Stimulated activated CD4-positive, alpha-beta T cell treated with anti-CD3 and anti-CD28 coated beads, Interleukin-4, amount 100 ng/mL, for 48 hours (primary cell): ENCODE results near the gene CARD8.

Experiments used
- DNase-seq, 2 donors: peaks; one replicate each; pipeline ENCODE4 v3.0.0-alpha.2; 2020; ENCODE audit warnings: low read depth in 2 of 2

CARD8 gene

GRCh38 chr19:48213959-48214358, 41.8 kb downstream of the CARD8 start:
- DNase-seq = no peak

- no peak for DNase-seq
Observed at GRCh38 chr19:48210005-48210404, 45.7 kb downstream of the CARD8 start.

- no peak for DNase-seq
Observed at GRCh38 chr19:48206397-48207093, 49.2 kb downstream of the CARD8 start.

- DNase-seq = peak; percentile 87 to 92
Observed at GRCh38 chr19:48203794-48204628, 51.7 kb downstream of the CARD8 start.

- DNase-seq = no peak
Observed at GRCh38 chr19:48203222-48203793, 52.4 kb downstream of the CARD8 start.

- no peak for DNase-seq
Observed at GRCh38 chr19:48196933-48197665, 58.6 kb downstream of the CARD8 start.

GRCh38 chr19:48196321-48196763, 59.4 kb downstream of the CARD8 start:
- no peak for DNase-seq

GRCh38 chr19:48194844-48195830, 60.6 kb downstream of the CARD8 start:
- DNase-seq = no peak

GRCh38 chr19:48194041-48194843, 61.5 kb downstream of the CARD8 start:
- no peak for DNase-seq

GRCh38 chr19:48192750-48193149, 63.0 kb downstream of the CARD8 start:
- no peak for DNase-seq

GRCh38 chr19:48190885-48191284, 64.8 kb downstream of the CARD8 start:
- DNase-seq = no peak

- DNase-seq = peak in 1 of 2 donors; percentile 44
Observed at GRCh38 chr19:48190288-48190884, 65.3 kb downstream of the CARD8 start.

GRCh38 chr19:48186541-48186991, 69.1 kb downstream of the CARD8 start:
- DNase-seq = no peak

GRCh38 chr19:48186015-48186414, 69.7 kb downstream of the CARD8 start:
- DNase-seq = no peak

GRCh38 chr19:48183356-48183755, 72.4 kb downstream of the CARD8 start:
- no peak for DNase-seq

- DNase-seq = no peak
Observed at GRCh38 chr19:48182434-48182833, 73.3 kb downstream of the CARD8 start.

GRCh38 chr19:48181505-48181904, 74.2 kb downstream of the CARD8 start:
- no peak for DNase-seq

- DNase-seq = no peak
Observed at GRCh38 chr19:48176226-48176625, 79.5 kb downstream of the CARD8 start.

- no peak for DNase-seq
Observed at GRCh38 chr19:48175578-48175977, 80.1 kb downstream of the CARD8 start.
